NCI-H69 (cell line): ENCODE results near the gene KDM4B.
"Not testable (repeated sequence)": the region's sequence is repeated elsewhere in the genome, so short reads cannot be mapped to it uniquely, and the experiment has no call there.

Source experiments
- DNase-seq: peaks from one replicate; lab custom pipeline; 2025; lab: John Stamatoyannopoulos, UW

KDM4B gene

DNA sequence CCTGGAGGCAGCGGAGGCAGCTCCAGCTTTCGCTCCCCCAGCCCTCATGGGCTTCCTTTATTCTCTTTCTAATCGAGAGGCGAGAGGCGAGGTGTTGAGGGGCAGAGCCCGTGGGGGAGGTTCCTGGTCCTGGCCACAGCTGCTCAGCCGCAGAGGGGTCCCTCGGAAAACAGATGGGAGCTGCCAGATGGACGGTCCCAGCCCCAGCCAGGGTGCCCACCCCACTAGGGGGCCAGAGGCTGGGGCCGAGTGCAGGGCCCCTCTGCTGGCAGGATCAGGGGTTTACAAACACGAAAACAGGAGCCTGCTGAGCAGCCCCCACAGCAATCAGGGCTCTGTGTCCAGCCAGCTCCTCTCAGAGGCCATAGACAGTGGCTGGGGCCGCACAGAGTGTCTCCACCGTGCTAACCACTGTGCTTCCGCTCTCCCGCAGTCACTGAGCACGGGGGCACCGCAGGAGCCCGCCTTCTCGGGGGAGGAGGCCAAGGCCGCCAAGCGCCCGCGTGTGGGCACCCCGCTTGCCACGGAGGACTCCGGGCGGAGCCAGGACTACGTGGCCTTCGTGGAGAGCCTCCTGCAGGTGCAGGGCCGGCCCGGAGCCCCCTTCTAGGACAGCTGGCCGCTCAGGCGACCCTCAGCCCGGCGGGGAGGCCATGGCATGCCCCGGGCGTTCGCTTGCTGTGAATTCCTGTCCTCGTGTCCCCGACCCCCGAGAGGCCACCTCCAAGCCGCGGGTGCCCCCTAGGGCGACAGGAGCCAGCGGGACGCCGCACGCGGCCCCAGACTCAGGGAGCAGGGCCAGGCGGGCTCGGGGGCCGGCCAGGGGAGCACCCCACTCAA lies 182.2 kb downstream of the KDM4B start:
- DNase-seq, result no peak

DNA sequence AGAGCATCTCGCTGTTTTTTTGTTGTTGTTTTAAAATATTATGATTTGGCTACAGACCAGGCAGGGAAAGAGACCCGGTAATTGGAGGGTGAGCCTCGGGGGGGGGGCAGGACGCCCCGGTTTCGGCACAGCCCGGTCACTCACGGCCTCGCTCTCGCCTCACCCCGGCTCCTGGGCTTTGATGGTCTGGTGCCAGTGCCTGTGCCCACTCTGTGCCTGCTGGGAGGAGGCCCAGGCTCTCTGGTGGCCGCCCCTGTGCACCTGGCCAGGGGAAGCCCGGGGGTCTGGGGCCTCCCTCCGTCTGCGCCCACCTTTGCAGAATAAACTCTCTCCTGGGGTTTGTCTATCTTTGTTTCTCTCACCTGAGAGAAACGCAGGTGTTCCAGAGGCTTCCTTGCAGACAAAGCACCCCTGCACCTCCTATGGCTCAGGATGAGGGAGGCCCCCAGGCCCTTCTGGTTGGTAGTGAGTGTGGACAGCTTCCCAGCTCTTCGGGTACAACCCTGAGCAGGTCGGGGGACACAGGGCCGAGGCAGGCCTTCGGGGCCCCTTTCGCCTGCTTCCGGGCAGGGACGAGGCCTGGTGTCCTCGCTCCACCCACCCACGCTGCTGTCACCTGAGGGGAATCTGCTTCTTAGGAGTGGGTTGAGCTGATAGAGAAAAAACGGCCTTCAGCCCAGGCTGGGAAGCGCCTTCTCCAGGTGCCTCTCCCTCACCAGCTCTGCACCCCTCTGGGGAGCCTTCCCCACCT lies 183.3 kb downstream of the KDM4B start:
- DNase-seq, result no peak

DNA sequence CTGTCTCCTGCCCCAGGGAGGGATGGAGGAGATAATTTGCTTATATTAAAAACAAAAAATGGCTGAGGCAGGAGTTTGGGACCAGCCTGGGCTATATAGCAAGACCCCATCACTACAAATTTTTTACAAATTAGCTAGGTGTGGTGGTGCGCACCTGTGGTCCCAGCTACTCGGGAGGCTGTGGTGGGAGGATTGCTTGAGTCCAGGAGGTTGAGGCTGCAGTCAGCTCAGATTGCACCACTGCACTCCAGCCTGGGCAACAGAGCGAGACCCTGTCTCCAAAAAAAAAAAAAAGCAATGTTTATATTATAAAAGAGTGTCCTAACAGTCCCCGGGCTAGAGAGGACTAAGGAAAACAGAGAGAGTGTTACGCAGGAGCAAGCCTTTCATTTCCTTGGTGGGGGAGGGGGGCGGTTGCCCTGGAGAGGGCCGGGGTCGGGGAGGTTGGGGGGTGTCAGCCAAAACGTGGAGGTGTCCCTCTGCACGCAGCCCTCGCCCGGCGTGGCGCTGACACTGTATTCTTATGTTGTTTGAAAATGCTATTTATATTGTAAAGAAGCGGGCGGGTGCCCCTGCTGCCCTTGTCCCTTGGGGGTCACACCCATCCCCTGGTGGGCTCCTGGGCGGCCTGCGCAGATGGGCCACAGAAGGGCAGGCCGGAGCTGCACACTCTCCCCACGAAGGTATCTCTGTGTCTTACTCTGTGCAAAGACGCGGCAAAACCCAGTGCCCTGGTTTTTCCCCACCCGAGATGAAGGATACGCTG lies 184.0 kb downstream of the KDM4B start:
- no peak for DNase-seq

DNA sequence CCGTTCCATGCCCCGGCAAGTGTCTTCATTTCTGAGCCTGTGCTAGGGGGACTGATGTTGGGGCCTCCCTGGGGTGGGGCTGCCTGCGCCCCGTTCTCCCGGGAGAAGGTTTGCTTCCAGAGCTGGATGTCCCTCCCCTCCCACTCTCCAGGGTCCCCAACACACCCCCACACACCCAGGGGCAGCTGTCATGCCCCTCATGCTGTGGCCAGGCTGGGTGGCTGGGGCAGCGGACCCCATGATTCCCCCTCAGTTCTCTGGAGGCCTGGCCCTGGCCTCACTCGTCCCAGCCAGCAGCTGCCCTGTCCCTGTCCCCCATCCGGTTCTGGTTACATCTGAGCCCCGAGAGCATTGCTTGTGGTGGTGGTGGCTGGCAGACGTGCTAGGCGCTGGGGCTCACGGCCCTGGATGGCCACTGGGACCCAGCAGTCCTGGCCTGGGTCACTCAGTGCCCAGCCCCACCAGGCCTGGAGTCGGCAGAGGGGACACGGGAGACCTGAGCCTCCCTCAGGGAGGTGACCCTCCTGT lies 184.8 kb downstream of the KDM4B start:
- no peak for DNase-seq

DNA sequence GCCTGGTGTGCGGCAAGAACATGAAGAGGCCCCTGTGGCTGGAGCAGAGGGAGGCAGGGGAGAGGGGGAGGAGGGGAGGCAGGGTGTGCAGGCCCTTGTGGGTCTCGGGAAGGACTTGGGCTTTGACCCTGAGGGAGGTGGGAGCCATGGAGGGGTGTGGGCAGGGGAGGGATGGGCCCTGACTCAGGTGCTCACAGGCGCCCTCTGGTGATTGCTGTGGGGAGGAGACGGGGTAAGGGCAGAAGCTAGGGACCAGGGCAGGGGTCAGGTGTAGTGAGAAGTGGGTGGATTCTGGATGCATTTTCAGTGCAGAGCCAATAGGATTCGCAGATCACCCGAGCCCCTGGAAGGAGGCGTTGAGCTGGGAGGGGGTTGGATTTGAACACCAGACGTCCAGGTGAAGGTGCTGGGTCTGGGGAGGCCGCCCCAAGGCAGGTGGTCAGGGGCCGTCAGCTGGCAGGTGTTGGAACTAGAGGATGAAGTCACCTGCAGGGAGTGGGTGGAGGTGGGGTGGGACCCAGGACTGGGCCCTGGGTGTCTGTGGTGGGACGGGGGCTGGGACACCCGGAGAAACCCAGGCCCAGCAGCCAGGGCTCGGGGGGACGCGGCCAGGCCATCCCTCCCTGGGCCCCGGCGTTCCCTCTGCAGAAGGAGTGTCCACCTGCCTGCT lies 185.4 kb downstream of the KDM4B start:
- peak; percentile 38 for DNase-seq

DNA sequence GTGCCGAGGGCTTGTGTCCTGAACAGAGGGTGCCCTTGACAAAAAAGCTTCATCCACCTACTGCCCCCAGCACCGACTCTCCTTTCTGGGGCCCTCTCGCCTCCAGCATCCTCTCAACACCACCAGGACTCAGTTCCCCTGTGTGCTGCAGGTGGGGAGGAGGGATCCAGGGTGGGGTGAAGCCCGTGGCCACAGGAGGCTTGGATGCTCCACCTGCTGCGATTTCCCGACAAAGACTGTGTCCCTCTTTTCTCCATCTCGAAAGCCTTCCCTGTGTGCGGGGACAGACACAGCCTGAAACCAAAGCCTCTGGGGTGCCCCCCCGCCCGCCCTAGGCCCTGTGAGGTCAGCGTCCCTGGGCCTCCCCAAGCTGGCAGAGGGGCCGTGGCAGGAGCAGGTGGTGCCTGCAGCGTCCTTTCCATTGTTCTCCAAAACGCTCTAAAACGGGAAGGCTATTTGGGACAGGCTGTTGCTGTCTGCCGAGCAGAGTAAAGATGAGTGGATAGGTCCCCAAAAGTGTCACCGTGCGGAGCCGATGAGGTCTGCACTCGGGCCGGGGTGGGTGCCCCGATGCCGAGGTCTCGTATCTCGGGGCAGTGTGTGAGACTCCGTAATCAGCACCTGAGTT lies 186.0 kb downstream of the KDM4B start:
- no peak for DNase-seq

DNA sequence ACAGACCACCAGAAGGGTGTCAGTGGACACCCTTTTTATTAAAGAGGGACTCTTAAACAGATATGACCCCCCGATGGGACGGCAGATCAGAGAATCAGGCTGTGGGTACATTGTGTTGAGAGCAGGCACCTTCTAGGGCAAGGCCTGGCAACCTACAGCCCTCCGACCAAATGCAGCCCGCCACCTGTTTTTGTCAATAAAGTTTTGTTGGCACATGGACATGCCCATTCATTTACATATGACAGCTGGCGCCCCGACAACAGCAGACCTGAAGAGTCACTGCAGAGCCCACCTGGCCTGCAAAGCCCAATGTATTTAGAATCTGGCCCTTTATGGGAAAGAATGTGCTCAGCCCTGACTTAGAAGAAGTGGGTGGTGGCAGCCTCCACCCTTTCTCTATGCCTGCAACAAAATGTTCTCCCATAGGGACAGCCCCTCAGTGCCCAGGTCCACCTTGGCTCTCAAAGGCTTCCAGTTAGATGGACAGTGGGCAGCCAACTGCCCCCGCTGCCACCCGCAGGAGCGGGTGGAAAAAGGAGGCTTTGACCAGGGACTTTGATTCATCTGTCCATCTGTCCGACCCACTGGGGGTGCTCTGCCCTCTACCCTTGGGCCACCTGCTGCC lies 186.8 kb downstream of the KDM4B start:
- peak; percentile 36 for DNase-seq

DNA sequence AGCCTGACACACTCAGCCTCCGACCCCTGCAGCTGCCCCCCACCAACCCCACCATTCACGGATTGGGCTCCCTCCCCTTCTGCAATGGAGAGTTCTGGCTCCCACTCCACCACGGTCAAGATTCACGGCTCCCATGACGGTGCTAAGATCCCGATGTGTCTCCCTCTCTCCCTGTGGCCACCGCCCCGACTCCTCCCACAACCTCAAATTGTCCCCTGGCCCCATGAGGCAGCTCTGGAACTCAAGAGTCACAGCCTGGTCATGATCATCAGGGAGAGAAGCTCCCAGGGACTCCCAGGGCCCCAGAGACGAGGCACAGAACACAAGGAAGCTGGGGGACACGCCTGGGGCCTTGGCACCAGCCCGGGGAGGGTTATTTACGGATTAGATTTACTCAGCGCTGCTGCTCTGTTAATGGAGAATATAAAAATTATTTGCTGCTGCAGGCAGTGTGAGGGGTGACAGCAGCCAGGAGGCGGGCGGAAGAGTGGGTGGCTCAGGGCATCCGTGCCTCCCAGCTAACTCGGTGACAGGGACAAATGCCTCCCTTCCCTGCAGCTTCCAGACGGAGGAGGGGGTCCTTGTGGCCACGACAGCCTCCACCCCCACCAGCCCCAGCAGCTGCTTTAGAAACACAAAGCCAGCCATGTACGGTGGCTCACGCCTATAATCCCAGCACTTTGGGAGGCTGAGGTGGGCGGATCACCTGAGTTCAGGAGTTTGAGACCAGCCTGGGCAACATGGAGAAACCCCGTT lies 187.5 kb downstream of the KDM4B start:
- DNase-seq, result peak; percentile 30

DNA sequence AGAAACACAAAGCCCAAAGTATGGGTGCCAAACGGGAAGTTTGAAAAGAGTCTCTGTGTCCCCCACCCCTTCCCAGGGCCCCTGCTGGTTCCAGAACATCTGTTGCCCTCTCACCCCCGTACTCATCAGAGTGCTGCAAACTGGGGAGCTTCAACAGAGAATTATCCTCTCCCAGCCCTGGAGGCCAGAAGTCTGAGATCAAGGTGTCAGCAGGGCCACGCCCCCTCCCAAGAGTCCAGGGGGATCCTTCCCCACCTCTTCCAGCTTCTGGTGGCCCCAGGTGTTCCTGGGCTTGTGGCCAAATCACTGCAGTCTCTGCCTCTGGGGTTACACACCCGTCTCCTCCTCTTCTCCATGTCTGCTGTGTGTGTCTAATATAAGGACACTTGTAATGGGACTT lies 188.3 kb downstream of the KDM4B start:
- DNase-seq, result peak; percentile 47

DNA sequence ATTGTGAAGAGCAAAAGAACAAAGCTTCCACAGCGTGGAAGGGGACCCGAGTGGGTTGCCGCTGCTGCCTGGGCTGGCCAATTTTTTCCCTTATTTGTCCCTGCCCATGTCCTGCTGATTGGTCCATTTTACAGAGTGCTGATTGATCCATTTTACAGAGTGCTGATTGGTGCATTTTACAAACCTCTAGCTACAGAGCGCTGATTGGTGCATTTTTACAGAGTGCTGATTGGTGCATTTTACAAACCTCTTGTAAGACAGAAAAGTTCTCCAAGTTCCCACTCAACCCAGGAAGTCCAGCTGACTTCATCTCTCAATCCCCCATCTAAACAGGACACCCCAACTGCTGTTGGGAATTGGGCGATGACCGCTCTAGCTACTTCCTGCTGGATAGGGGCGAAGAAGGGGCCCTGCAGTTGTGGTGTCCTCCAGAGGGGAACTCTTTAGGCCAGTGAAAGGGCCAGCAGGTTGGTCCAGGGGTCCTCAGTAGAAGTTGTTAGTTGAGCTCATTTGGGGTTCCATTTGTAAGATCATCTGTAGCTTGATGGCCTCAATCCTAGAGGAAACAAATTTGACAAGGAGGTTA lies 189.7 kb downstream of the KDM4B start:
- not testable (repeated sequence) for DNase-seq

DNA sequence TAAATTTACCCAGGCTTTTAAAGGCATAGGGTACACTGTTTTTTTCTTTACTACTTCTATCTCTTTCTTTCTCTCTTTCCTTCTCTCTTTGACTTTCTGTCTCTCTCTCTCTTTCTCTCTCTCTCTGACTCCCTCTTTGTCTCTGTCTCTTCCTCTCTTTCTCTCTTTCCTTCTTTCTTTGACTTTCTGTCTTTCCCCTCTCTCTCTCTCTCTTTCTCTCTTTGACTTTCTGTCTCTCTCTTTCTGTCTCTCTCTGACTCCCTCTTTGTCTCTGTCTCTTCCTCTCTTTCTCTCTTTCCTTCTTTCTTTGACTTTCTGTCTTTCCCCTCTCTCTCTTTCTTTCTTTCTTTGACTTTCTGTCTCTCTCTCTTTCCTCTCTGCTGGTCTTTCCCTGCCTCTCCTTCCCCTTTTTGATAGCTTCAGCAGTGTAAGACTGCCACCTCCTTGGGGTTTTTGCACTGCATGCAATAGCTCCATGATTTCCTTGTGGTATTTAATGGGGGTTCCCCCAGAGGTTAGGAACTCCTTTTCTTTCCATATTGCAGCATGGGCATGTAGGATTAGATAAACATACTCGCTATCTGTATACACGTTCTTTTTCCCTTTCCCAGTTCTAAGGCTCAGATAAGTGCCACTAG lies 191.4 kb downstream of the KDM4B start:
- not testable (repeated sequence) for DNase-seq

DNA sequence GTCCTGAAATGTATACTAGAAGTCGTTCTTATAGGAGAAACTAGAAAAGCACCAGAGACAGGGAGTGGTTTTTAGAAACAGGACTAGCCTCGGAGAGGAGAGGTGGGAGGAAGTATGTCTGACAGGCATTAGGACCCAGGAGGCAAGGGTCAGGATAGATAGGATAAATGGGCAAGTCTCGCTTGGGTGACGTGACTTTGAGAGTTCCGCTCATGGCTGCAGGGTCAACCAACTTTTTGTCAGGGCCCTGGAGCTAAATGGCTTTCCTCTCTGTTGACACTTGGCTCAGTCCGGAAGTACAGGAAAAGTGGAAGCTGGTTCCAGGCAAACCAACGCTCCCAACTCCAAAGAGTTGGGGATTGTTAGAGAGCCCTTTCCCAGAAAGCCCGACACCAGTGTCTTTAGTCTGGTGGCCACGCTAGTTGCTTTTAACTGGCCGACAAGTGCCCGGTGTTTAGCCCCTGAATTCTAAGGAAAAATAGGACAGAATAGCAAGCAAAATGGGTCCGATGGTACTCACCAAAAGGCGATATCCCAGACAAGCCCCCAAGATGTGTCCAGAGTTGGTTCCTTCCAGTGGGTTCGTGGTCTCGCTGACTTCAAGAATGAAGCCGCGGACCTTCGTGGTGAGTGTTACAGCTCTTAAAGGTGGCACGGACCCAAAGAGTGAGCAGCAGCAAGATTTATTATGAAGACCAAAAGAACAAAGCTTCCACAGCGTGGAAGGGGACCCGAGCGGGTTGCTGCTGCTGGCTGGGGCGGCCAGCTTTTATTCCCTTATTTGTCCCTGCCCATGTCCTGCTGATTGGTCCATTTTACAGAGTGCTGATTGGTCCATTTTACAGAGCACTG lies 196.2 kb downstream of the KDM4B start:
- DNase-seq, result not testable (repeated sequence)

DNA sequence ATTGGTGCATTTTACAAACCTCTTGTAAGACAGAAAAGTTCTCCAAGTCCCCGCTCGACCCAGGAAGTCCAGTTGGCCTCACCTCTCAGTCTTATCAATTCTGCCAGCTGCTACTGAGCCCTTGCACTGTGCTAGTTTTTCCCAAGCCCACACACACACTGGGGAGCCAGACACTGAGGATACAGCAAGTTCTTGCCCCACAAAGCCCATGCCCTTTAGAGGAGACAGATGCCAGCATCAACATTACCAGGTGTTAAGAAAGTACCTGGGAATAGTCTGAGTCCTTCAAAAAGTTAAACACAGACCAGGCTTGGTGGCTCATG lies 196.7 kb downstream of the KDM4B start:
- DNase-seq, result no peak

DNA sequence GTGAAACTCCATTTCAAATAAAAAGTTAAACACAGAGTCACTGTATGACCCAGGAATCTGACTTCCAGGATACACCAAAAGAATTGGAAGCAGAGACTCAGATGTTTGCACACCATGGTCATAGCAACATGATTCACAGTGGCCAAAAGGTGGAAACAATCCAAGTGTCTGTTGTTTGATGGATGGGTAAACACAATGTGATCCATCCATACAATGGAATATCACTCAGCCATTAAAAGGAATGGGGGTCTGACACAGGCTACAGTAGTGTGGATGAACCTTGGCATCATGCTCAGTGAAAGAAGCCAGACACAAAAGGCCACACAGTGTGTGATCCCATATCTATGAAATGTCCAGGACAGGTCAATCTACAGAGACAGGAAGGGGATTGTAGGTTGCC lies 197.3 kb downstream of the KDM4B start:
- no peak for DNase-seq

DNA sequence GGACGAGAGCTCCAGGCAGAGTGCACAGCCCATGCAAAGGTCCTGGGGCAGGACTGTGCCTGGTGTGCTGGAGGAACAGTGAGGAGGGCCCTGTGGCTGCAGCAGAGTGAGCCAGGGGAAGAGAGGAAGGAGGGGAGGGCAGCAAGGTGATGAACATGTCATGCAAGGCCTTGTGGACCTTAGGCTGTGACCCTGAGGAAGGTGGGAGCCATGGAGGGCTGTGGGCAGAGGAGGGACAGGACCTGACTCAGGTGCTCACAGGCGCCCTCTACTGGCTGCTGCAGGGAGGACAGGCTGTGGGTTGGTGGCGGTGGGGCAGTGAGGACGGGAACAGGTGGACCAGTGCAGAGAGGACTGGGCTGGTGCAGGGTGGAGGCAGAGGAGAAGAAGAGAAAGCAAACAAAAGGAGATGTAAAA lies 201.4 kb downstream of the KDM4B start:
- DNase-seq, result peak; percentile 13

DNA sequence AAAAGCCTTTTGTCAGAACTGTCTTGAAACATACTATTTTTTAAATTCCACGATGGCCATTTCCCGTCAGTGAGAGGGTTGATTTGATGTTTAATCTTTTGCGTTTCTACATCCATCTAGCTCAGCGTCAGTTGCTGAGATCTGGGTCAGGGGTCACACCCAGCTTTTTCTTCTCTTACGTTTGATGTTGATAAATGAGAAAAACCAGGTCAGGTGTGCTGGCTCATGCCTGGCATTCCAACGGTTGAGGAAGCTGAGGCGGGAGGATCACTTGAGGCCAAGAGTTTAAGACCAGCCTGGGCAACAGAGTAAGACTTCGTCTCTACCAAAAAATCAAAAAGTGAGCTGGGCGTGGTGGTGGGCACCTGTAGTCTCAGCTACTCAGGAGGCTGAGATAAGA lies 202.8 kb downstream of the KDM4B start:
- no peak for DNase-seq

DNA sequence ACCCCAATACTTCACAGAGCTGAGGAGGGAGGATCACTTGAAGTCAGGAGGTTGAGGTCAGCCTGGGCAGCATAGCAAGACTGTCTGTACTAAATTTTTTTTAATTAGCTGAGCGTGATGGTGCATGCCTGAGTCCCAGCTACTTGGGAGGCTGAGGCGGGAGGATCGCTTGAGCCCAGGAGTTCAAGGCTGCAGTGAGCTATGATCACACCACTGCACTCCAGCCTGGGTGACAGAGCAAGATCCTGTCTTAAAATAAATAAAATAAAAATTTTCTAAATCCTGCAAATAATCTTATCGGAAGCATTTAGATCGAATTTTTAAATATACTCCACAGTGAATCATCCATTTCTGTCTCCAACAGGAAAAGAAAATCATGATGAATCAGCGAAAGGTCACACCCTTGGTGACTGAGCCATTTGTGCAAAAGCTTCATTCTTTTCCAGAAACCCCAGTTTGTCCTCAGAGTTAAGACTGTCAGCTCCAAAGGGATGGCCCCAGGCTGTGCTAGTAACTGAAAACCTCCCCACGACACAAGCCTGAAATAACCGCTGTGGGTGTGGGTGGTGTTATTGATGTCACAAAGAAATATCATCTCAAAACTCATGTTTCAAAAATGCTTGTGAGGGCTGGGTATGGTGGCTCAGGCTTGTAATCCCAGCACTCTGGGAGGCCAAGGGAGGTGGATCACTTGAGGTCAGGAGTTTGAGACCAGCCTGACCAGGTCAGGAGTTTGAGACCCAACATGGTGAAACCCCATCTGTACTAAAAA lies 204.1 kb downstream of the KDM4B start:
- DNase-seq, result no peak

DNA sequence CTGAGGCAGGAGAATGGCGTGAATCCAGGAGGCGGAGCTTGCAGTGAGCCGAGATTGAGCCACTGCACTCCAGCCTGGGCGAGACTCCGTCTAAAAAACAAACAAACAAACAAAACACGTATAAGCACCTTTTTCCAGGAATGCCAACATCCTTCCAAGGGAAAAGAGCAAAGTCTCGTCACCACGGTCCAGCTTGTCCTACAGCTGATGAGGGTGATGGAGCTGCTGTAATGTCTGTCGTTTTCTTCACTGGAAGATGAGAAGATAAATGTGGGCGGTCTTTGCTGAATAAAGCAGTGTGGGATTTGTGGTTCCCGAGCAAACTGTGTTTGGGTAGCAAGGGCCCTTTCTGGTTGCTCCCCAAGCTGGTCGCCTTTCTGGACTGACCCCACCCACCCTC lies 205.1 kb downstream of the KDM4B start:
- DNase-seq, result no peak
